ENCODE data around the gene RAD23A. TPM values are rescaled to one million over a fixed set of nuclear protein-coding genes. Genes with fewer than 3 reads are reported as not detected.

RAD23A gene
- total and polyA plus RNA-seq, 10 of the 15 experiments (the other 5 are each of a cell fraction or from before 2014, with no cell fraction given) = 8.8 to 198 (median 119) TPM

GRCh38 chr19:12985049-12985776, 39.6 kb downstream of the RAD23A start (continued):
- no peak for TF ChIP-seq ZNF592 (IDR thresholded peaks at IDR 0.05)
- TF ChIP-seq CREB1 (IDR thresholded peaks at IDR 0.05; ENCODE audit: low read depth) = no peak
- TF ChIP-seq RBBP5 (conservative IDR thresholded peaks at IDR 0.05) = no peak
- no peak for TF ChIP-seq RAD21 (IDR thresholded peaks at IDR 0.05; ENCODE audit: insufficient read depth, low read depth, low read length)
- no peak for TF ChIP-seq REST (IDR thresholded peaks at IDR 0.05; ENCODE audit: low read depth, low read length)
- TF ChIP-seq SUZ12 (IDR thresholded peaks at IDR 0.05; ENCODE audit: unreplicated experiment) = no peak
- no peak for TF ChIP-seq ZBTB33 (IDR thresholded peaks at IDR 0.05)
- TF ChIP-seq SREBF1 (IDR thresholded peaks at IDR 0.05; ENCODE audit: low read length) = no peak
- no peak for TF ChIP-seq FOS (IDR thresholded peaks at IDR 0.05; ENCODE audit: borderline replicate concordance, extremely low read depth, insufficient read length)
- no peak for TF ChIP-seq EZH2 (IDR thresholded peaks at IDR 0.05; ENCODE audit: borderline replicate concordance, control insufficient read depth, low read depth, low read length)
- no peak for TF ChIP-seq CUX1 (IDR thresholded peaks at IDR 0.05; ENCODE audit: insufficient replicate concordance, low read depth, low read length)
- TF ChIP-seq MYC (IDR thresholded peaks at IDR 0.05; ENCODE audit: insufficient read depth, insufficient read length, insufficient replicate concordance, low read length, severe bottlenecking) = no peak
- TF ChIP-seq ZSCAN29 (IDR thresholded peaks at IDR 0.05) = no peak
- TF ChIP-seq GATAD2B (conservative IDR thresholded peaks at IDR 0.05; ENCODE audit: low read depth) = no peak

Data from GM12878 (cell line).